ENCODE results near the gene AJM1. TPM values are rescaled to one million over a fixed set of nuclear protein-coding genes. Genes with fewer than 3 reads are reported as not detected.

The AJM1 gene
- total and polyA plus RNA-seq, 2 of the 8 experiments (the other 6 are each of a cell fraction or from before 2014, with no cell fraction given) = 0.12 to 0.97 TPM

GRCh38 chr9:136885950-136886578, 43.8 kb downstream of the AJM1 start, which contains the start of gene TRAF2 (continued):
- TF ChIP-seq RNF2 (IDR thresholded peaks at IDR 0.05; ENCODE audit: borderline replicate concordance, low read depth, low read length, missing control alignments, poor library complexity, severe bottlenecking) = no peak
- 0 out of 2 replicates have a peak, but pooled peaks have one; percentile 48 for TF ChIP-seq TAF1 (IDR thresholded peaks at IDR 0.05; ENCODE audit: low read depth, low read length)
- no peak for TF ChIP-seq SIRT6 (IDR thresholded peaks at IDR 0.05; ENCODE audit: low read length)
- no peak for TF ChIP-seq ATF3 (IDR thresholded peaks at IDR 0.05; ENCODE audit: insufficient read depth, low read depth, low read length)
- TF ChIP-seq JUN (IDR thresholded peaks at IDR 0.05; ENCODE audit: low read depth, low read length) = no peak
- TF ChIP-seq TEAD4 (IDR thresholded peaks at IDR 0.05; ENCODE audit: low read depth, low read length) = no peak
- no peak for TF ChIP-seq CBX5 (IDR thresholded peaks at IDR 0.05; ENCODE audit: low read depth, low read length)
- TF ChIP-seq RAD21 (IDR thresholded peaks at IDR 0.05 in 1 of 2, conservative IDR thresholded peaks at IDR 0.05 in 1 of 2; ENCODE audit: low read depth in 2 of 2, low read length in 2 of 2) = no peak
- TF ChIP-seq JUND (IDR thresholded peaks at IDR 0.05; ENCODE audit: low read length) = no peak
- TF ChIP-seq, protein P1, sequence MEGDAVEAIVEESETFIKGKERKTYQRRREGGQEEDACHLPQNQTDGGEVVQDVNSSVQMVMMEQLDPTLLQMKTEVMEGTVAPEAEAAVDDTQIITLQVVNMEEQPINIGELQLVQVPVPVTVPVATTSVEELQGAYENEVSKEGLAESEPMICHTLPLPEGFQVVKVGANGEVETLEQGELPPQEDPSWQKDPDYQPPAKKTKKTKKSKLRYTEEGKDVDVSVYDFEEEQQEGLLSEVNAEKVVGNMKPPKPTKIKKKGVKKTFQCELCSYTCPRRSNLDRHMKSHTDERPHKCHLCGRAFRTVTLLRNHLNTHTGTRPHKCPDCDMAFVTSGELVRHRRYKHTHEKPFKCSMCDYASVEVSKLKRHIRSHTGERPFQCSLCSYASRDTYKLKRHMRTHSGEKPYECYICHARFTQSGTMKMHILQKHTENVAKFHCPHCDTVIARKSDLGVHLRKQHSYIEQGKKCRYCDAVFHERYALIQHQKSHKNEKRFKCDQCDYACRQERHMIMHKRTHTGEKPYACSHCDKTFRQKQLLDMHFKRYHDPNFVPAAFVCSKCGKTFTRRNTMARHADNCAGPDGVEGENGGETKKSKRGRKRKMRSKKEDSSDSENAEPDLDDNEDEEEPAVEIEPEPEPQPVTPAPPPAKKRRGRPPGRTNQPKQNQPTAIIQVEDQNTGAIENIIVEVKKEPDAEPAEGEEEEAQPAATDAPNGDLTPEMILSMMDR (IDR thresholded peaks at IDR 0.05; ENCODE audit: control extremely low read depth in 1 of 3, insufficient read depth in 1 of 3, low read depth in 1 of 3, low read length in 3 of 3) = no peak
- TF ChIP-seq POU5F1 (IDR thresholded peaks at IDR 0.05; ENCODE audit: low read depth, low read length) = no peak
- peak; percentile 97 for TF ChIP-seq CHD2 (IDR thresholded peaks at IDR 0.05; ENCODE audit: low read length)
- TF ChIP-seq KDM1A (IDR thresholded peaks at IDR 0.05; ENCODE audit: borderline replicate concordance, low read length) = no peak
- TF ChIP-seq SRF (IDR thresholded peaks at IDR 0.05; ENCODE audit: low read depth, low read length) = no peak
- TF ChIP-seq CTBP2 (IDR thresholded peaks at IDR 0.05; ENCODE audit: borderline replicate concordance, insufficient read depth, insufficient read length, low read length) = no peak
- TF ChIP-seq RFX5 (IDR thresholded peaks at IDR 0.05; ENCODE audit: borderline replicate concordance, low read depth, low read length) = no peak
- TF ChIP-seq SAP30 (IDR thresholded peaks at IDR 0.05; ENCODE audit: insufficient read depth, insufficient replicate concordance, low read length) = no peak
- peak; percentile 51; the same call in 1 of the 2 replicates for TF ChIP-seq MAX (IDR thresholded peaks at IDR 0.05)
- no peak for TF ChIP-seq BRCA1 (IDR thresholded peaks at IDR 0.05; ENCODE audit: low read depth, low read length)
- no peak for TF ChIP-seq BCL11A (IDR thresholded peaks at IDR 0.05; ENCODE audit: low read depth in 2 of 2, low read length in 2 of 2)
- TF ChIP-seq NANOG (IDR thresholded peaks at IDR 0.05; ENCODE audit: insufficient read depth, low read depth, low read length, poor library complexity, severe bottlenecking) = no peak

Measured in H1 (cell line).